ENCODE results near the gene CLIP4. TPM values are rescaled to one million over a fixed set of nuclear protein-coding genes. Genes with fewer than 3 reads are reported as not detected.

CLIP4 gene
- total RNA-seq, result 10 to 100 TPM; 25.1 to 26.6 TPM

GRCh38 chr2:29114946-29115609 lies at the start of gene CLIP4:
Gene CLIP4 (plus strand): TSS chr2:29115415. CDS start chr2:29121389, 5,974 bp downstream.
- peak; percentile 50 for DNase-seq
- Mint-ChIP-seq H3K27me3 (ENCODE audit: low read depth) (peaks cover 3% of the 10 kb centered on the region), H3K4me1 (ENCODE audit: low read depth) (peaks cover 49% of the 10 kb centered on the region), H3K4me3 (peak within 1 kb of the TSS; percentile 90), H3K36me3 (ENCODE audit: low read depth) (peaks cover 7% of the 10 kb centered on the region), H3K9me3 (no peaks in the 10 kb centered on the region), H3K27ac (peak within 1 kb of the TSS; percentile 87)
- intact Hi-C loops (cut with micrococcal nuclease), result loop anchor here (5.0 to 10.0 kb wide), 6 partner anchors 202 to 1120 kb away; partner anchors contain the start of genes FOSL2, LBH and YPEL5
- CTCF ChIA-PET, result interaction anchor here (1.8 kb wide), 1 partner anchor 14 kb away, joined by 3 read pairs; no protein-coding TSS in a partner anchor

- Mint-ChIP-seq H3K4me1 (ENCODE audit: low read depth) (no peaks in the 10 kb centered on the region), H3K36me3 (ENCODE audit: low read depth) (no peaks in the 10 kb centered on the region), H3K27ac (no peak overlapping the region), H3K4me3 (no peak overlapping the region), H3K27me3 (ENCODE audit: low read depth) (no peaks in the 10 kb centered on the region), H3K9me3 (no peaks in the 10 kb centered on the region)
- intact Hi-C loops (cut with micrococcal nuclease), result no loop called here
- CTCF ChIA-PET, result interaction anchor here (1.7 kb wide), 1 partner anchor 55 kb away, joined by 4 read pairs; no protein-coding TSS in a partner anchor
- no peak for DNase-seq
Measured at GRCh38 chr2:29066271-29066860, 48.8 kb upstream of the CLIP4 start.

- Mint-ChIP-seq H3K27ac (no peak overlapping the region), H3K4me1 (ENCODE audit: low read depth) (no peaks in the 10 kb centered on the region), H3K27me3 (ENCODE audit: low read depth) (no peaks in the 10 kb centered on the region)
Measured at GRCh38 chr2:29066997-29067605, 48.1 kb upstream of the CLIP4 start.

GRCh38 chr2:29068513-29068912 lies 46.7 kb upstream of the CLIP4 start:
- Mint-ChIP-seq H3K27ac (no peak overlapping the region), H3K4me1 (ENCODE audit: low read depth) (no peaks in the 10 kb centered on the region), H3K36me3 (ENCODE audit: low read depth) (no peaks in the 10 kb centered on the region), H3K9me3 (no peaks in the 10 kb centered on the region), H3K4me3 (no peak overlapping the region), H3K27me3 (ENCODE audit: low read depth) (no peaks in the 10 kb centered on the region)
- CTCF ChIA-PET, result no interaction called here
- intact Hi-C loops (cut with micrococcal nuclease), result no loop called here
- no peak for DNase-seq

More at GRCh38 chr2:29066997-29067605, 48.1 kb upstream of the CLIP4 start:
- Mint-ChIP-seq H3K9me3 (no peaks in the 10 kb centered on the region), H3K36me3 (ENCODE audit: low read depth) (no peaks in the 10 kb centered on the region), H3K4me3 (no peak overlapping the region)
- no peak for DNase-seq
- CTCF ChIA-PET, result interaction anchor here (1.7 kb wide), 1 partner anchor 55 kb away, joined by 4 read pairs; no protein-coding TSS in a partner anchor
- intact Hi-C loops (cut with micrococcal nuclease), result no loop called here

- intact Hi-C loops (cut with micrococcal nuclease), result no loop called here
- Mint-ChIP-seq H3K9me3 (no peaks in the 10 kb centered on the region), H3K27ac (no peak overlapping the region), H3K4me3 (no peak overlapping the region), H3K27me3 (ENCODE audit: low read depth) (no peaks in the 10 kb centered on the region), H3K36me3 (ENCODE audit: low read depth) (no peaks in the 10 kb centered on the region), H3K4me1 (ENCODE audit: low read depth) (no peaks in the 10 kb centered on the region)
- CTCF ChIA-PET, result no interaction called here
- no peak for DNase-seq
Measured at GRCh38 chr2:29070526-29070925, 44.7 kb upstream of the CLIP4 start.

- H3K36me3 Mint-ChIP-seq (ENCODE audit: low read depth), result no peaks in the 10 kb centered on the region
- H3K4me1 Mint-ChIP-seq (ENCODE audit: low read depth), result no peaks in the 10 kb centered on the region
- no peaks in the 10 kb centered on the region for H3K9me3 Mint-ChIP-seq
- no peak overlapping the region for H3K27ac Mint-ChIP-seq
- no peak overlapping the region for H3K4me3 Mint-ChIP-seq
- no peak for DNase-seq
- CTCF ChIA-PET, result no interaction called here
- intact Hi-C loops (cut with micrococcal nuclease), result no loop called here
- H3K27me3 Mint-ChIP-seq (ENCODE audit: low read depth), result no peaks in the 10 kb centered on the region
Measured at GRCh38 chr2:29071032-29071975, 43.9 kb upstream of the CLIP4 start.

GRCh38 chr2:29072251-29072650 lies 43.0 kb upstream of the CLIP4 start:
- DNase-seq, result no peak
- no peak overlapping the region for H3K4me3 Mint-ChIP-seq
- no peak overlapping the region for H3K27ac Mint-ChIP-seq
- no peaks in the 10 kb centered on the region for H3K36me3 Mint-ChIP-seq (ENCODE audit: low read depth)
- H3K4me1 Mint-ChIP-seq (ENCODE audit: low read depth), result no peaks in the 10 kb centered on the region
- H3K9me3 Mint-ChIP-seq, result no peaks in the 10 kb centered on the region
- CTCF ChIA-PET, result no interaction called here
- H3K27me3 Mint-ChIP-seq (ENCODE audit: low read depth), result no peaks in the 10 kb centered on the region
- intact Hi-C loops (cut with micrococcal nuclease), result no loop called here

GRCh38 chr2:29072971-29073725 lies 42.1 kb upstream of the CLIP4 start:
- no peak overlapping the region for H3K27ac Mint-ChIP-seq
- H3K27me3 Mint-ChIP-seq (ENCODE audit: low read depth), result no peaks in the 10 kb centered on the region
- no peaks in the 10 kb centered on the region for H3K36me3 Mint-ChIP-seq (ENCODE audit: low read depth)
- intact Hi-C loops (cut with micrococcal nuclease), result no loop called here
- CTCF ChIA-PET, result no interaction called here
- no peaks in the 10 kb centered on the region for H3K4me1 Mint-ChIP-seq (ENCODE audit: low read depth)
- no peaks in the 10 kb centered on the region for H3K9me3 Mint-ChIP-seq
- no peak overlapping the region for H3K4me3 Mint-ChIP-seq
- no peak for DNase-seq

GRCh38 chr2:29073933-29074332 lies 41.3 kb upstream of the CLIP4 start:
- Mint-ChIP-seq H3K27ac (no peak overlapping the region), H3K4me3 (no peak overlapping the region), H3K4me1 (ENCODE audit: low read depth) (no peaks in the 10 kb centered on the region), H3K9me3 (no peaks in the 10 kb centered on the region), H3K27me3 (ENCODE audit: low read depth) (no peaks in the 10 kb centered on the region), H3K36me3 (ENCODE audit: low read depth) (no peaks in the 10 kb centered on the region)
- DNase-seq, result no peak
- intact Hi-C loops (cut with micrococcal nuclease), result no loop called here
- CTCF ChIA-PET, result no interaction called here

GRCh38 chr2:29074411-29074810 lies 40.8 kb upstream of the CLIP4 start, which contains the start of gene PCARE:
Gene PCARE (minus strand): TSS chr2:29074523. CDS start chr2:29074261, 262 bp downstream.
- Mint-ChIP-seq H3K27me3 (ENCODE audit: low read depth) (no peaks in the 10 kb centered on the region), H3K36me3 (ENCODE audit: low read depth) (no peaks in the 10 kb centered on the region), H3K4me1 (ENCODE audit: low read depth) (no peaks in the 10 kb centered on the region), H3K9me3 (peaks cover 3% of the 10 kb centered on the region), H3K27ac (no peak within 1 kb of the TSS), H3K4me3 (no peak within 1 kb of the TSS)
- DNase-seq, result no peak
- CTCF ChIA-PET, result no interaction called here
- intact Hi-C loops (cut with micrococcal nuclease), result no loop called here

- H3K9me3 Mint-ChIP-seq, result peaks cover 10% of the 10 kb centered on the region
- CTCF ChIA-PET, result no interaction called here
- no peak overlapping the region for H3K27ac Mint-ChIP-seq
Measured at GRCh38 chr2:29075894-29076705, 39.1 kb upstream of the CLIP4 start.

More at GRCh38 chr2:29075894-29076705, 39.1 kb upstream of the CLIP4 start:
- no peak for DNase-seq
- intact Hi-C loops (cut with micrococcal nuclease), result no loop called here
- no peak overlapping the region for H3K4me3 Mint-ChIP-seq
- no peaks in the 10 kb centered on the region for H3K27me3 Mint-ChIP-seq (ENCODE audit: low read depth)
- no peaks in the 10 kb centered on the region for H3K4me1 Mint-ChIP-seq (ENCODE audit: low read depth)
- no peaks in the 10 kb centered on the region for H3K36me3 Mint-ChIP-seq (ENCODE audit: low read depth)
